HUES48 (cell line): ENCODE data around the gene SNX13.
A peak's percentile ranks its signal among the peaks of the same experiment; 100 is the strongest.

ENCODE experiments used
- H3K27ac ChIP-seq: one replicate; pipeline ENCODE4 v1.7.0; 2013; ENCODE audit warnings: low read depth, low read length, inconsistent platforms
- H3K27me3 ChIP-seq: 2 replicates; pipeline ENCODE4 v1.6.1; 2013; ENCODE audit warnings: mild to moderate bottlenecking, low read length; ENCODE audit not compliant: control insufficient read depth, insufficient read depth
- H3K36me3 ChIP-seq: 2 replicates; pipeline ENCODE4 v1.6.1; 2013; ENCODE audit warnings: low read length; ENCODE audit not compliant: control insufficient read depth, insufficient read depth
- H3K4me1 ChIP-seq: 2 replicates; pipeline ENCODE4 v1.6.1; 2013; ENCODE audit warnings: mild to moderate bottlenecking, low read length; ENCODE audit not compliant: control insufficient read depth, insufficient read depth
- H3K4me3 ChIP-seq: 2 replicates; pipeline ENCODE4 v1.5.1; 2013; ENCODE audit warnings: mild to moderate bottlenecking, low read depth, low read length
- H3K9ac ChIP-seq: 2 replicates; pipeline ENCODE4 v1.6.1; 2013; ENCODE audit warnings: mild to moderate bottlenecking, low read depth, low read length, moderate library complexity
- H3K9me3 ChIP-seq: 2 replicates; pipeline ENCODE4 v1.6.1; 2013; ENCODE audit warnings: low read length; ENCODE audit not compliant: control insufficient read depth, insufficient read depth

The SNX13 gene, protein sequence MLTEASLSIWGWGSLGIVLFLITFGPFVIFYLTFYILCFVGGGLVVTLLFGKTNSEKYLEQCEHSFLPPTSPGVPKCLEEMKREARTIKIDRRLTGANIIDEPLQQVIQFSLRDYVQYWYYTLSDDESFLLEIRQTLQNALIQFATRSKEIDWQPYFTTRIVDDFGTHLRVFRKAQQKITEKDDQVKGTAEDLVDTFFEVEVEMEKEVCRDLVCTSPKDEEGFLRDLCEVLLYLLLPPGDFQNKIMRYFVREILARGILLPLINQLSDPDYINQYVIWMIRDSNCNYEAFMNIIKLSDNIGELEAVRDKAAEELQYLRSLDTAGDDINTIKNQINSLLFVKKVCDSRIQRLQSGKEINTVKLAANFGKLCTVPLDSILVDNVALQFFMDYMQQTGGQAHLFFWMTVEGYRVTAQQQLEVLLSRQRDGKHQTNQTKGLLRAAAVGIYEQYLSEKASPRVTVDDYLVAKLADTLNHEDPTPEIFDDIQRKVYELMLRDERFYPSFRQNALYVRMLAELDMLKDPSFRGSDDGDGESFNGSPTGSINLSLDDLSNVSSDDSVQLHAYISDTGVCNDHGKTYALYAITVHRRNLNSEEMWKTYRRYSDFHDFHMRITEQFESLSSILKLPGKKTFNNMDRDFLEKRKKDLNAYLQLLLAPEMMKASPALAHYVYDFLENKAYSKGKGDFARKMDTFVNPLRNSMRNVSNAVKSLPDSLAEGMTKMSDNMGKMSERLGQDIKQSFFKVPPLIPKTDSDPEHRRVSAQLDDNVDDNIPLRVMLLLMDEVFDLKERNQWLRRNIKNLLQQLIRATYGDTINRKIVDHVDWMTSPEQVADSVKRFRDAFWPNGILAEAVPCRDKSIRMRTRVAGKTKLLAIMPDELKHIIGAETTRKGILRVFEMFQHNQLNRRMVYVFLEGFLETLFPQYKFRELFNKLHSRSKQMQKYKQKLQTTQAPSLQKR

DNA sequence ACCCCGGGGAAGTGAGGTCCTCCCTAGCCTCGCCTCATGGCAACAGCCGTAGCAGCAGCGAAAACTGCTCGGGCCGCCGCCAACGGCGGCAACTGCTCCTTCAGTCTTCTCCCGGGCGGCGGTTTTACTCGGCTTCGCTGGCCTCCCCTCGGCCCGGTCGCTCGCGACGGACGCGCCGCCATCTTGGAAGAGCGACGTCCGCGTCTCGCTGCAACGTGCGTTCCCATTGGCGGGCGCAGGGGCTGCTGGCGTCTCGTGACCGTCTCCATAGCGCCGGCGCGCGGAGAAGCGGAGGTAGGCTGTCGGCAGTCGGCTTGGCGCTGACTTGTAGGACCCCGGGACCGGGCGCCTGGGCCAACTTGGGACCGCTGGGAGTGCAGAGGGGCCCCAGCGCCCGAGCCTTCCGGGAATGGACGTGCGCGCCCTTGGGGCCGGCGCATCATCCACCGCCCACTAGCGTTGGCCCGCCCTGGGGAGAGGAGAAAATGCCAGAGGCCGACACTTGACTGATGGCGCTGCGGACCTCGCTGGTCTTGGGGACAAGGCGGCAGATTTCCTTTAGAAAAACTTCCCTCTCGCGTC, at the start of gene SNX13:
Gene SNX13, minus strand, starts transcription at position 193 of the 582 bp plus-strand sequence. CDS start 199 bp downstream, outside the sequence.
- Histone ChIP-seq H3K36me3 (no peaks in the 10 kb centered on the region), H3K4me3 (peak within 1 kb of the TSS; percentile 96), H3K27me3 (no peaks in the 10 kb centered on the region), H3K4me1 (peaks cover 16% of the 10 kb centered on the region), H3K27ac (peak within 1 kb of the TSS; percentile 93), H3K9ac (peak within 1 kb of the TSS; percentile 84), H3K9me3 (no peaks in the 10 kb centered on the region)

DNA sequence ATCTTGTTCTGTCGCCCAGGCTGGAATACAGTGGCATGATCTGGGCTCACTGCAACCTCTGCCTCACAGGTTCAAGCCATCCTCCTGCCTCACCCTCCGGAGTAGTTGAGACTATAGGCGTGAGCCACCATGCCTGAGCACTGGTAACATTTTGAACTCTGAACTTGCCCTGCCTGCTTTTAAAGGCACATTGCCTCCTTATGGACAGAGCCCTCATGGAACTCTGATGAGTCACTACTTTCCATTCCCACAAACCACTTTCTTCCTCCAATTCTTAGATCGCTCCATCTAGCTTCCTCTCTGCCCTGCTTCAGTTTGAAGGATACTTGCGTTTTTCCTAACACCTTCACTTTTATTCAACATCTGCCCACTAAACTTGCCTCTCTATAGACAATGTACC, 49.3 kb upstream of the SNX13 start:
- no peak overlapping the region for H3K9ac ChIP-seq
- no peaks in the 10 kb centered on the region for H3K36me3 ChIP-seq
- H3K4me3 ChIP-seq = no peak overlapping the region
- H3K4me1 ChIP-seq = no peaks in the 10 kb centered on the region
- H3K9me3 ChIP-seq = no peaks in the 10 kb centered on the region
- no peak overlapping the region for H3K27ac ChIP-seq
- H3K27me3 ChIP-seq = no peaks in the 10 kb centered on the region

DNA sequence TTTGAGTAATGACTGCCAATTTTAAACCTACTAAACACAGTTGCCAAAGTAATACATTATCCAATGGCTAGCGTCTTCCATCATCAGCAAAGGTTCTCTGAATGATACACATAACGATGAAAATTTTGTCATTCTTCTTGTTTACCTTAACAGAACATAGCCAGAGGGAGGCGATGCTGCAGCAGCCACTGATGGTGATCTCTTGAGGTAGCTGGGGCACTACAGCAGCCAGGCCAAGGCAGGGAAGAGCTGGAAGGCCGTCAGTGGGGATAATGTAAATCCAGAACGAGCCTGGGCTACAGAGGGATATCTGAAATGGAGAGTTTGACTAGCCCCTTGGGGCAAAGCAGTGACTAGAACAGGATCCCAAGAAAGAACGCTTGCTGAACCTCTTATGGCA, 48.6 kb upstream of the SNX13 start:
- Histone ChIP-seq H3K27ac (no peak overlapping the region), H3K27me3 (no peaks in the 10 kb centered on the region), H3K9me3 (no peaks in the 10 kb centered on the region), H3K36me3 (no peaks in the 10 kb centered on the region), H3K9ac (no peak overlapping the region), H3K4me1 (no peaks in the 10 kb centered on the region), H3K4me3 (no peak overlapping the region)

DNA sequence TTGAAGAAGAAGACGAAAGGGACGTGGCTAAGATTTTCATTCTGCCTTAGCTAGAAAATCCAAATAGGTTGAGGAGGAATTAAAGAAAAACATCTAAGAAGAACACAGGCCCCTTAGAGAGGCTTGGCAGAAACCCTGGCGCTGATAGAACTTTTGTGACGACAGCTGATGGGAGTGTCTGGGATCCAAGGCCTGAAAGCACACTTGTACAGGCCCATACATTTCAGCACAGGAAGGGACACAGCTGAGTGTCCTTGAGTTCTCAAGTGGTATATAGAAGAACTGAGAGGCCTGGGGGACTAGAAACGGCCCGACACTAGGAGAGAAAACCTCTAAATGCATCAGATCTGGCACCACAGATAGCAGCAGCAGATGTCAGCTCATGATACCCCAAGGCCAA, 47.8 kb upstream of the SNX13 start:
- Histone ChIP-seq H3K27ac (no peak overlapping the region), H3K4me3 (no peak overlapping the region), H3K36me3 (no peaks in the 10 kb centered on the region), H3K27me3 (no peaks in the 10 kb centered on the region), H3K4me1 (no peaks in the 10 kb centered on the region), H3K9ac (no peak overlapping the region), H3K9me3 (no peaks in the 10 kb centered on the region)

DNA sequence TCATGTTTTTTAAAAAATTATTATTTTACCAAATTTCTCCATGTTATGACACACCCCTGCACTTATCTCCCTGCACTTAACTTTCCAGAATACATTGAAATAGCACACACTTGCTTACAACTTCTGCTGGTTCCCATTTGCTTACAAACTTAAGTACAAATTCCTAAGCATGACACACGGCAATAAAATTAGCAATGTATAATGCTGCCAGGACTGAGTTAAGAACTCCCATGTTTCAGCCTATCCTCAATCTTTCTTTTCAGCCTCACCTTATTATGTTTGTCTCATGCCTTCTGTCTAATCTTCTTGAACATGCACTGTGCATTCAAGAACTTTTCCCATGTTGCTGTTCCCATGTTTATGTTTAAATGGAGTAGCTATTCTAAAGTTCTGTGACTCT, 46.6 kb upstream of the SNX13 start:
- Histone ChIP-seq H3K9me3 (no peaks in the 10 kb centered on the region), H3K9ac (no peak overlapping the region)

DNA sequence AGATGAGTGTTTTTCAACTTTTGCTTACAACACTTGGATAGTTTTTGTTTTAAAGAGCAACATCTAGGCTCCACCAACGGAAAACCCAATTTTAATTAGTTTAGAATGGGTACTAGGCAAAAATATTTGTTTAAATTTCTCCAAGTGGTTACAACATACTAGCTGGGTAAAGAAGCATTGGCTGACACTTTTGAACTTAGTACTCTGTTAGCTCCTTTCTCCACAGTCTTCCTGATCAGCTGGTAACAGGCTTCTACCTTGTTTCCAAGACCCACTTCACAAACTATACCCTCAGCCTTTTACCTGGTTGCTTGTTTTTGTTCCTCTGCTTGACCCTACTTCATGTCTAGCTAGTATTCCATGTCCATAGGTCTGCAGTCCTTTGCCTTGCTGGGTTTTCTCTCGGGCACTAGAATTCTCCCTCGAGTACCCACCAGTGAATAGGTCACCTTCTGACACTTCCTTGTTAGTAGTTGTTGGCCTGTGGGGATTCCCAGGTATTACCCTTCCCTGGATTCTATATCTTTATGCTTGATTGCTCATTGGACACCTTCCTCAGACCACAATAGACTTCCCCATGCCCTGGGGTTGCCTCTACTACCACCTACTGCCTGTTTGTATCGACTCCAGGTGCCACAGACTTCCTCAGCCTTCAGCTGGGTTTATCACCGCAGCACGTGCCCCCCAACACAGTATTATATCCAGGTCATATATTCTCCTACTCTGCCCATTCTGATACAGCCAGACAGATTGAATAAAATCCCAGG, 45.4 kb upstream of the SNX13 start:
- Histone ChIP-seq H3K4me1 (no peaks in the 10 kb centered on the region), H3K27ac (no peak overlapping the region), H3K9me3 (no peaks in the 10 kb centered on the region), H3K9ac (no peak overlapping the region), H3K4me3 (no peak overlapping the region), H3K27me3 (no peaks in the 10 kb centered on the region), H3K36me3 (no peaks in the 10 kb centered on the region)

More for the DNA sequence above, 46.6 kb upstream of the SNX13 start:
- Histone ChIP-seq H3K4me3 (no peak overlapping the region), H3K36me3 (no peaks in the 10 kb centered on the region), H3K27ac (no peak overlapping the region), H3K27me3 (no peaks in the 10 kb centered on the region), H3K4me1 (no peaks in the 10 kb centered on the region)

DNA sequence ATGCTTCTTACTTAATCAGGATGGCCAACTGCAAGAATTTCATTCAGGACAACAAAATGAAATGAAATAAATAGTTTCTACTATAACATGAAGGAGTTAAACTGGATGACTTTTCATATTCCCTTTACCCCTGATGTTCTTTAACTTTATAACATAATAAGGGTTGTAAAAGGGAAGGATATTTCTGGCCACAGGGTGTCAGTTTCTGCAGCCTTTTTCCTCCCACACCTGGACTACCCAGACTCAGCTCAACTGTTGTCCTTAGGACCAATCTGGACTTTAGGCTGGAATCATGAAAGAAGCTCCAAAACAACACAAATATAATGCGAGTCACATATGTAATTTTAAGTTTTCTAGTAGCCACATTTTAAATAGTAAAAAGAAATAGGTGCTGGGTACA, 44.0 kb upstream of the SNX13 start:
- Histone ChIP-seq H3K9me3 (no peaks in the 10 kb centered on the region), H3K36me3 (no peaks in the 10 kb centered on the region), H3K9ac (no peak overlapping the region), H3K27ac (no peak overlapping the region), H3K4me1 (no peaks in the 10 kb centered on the region), H3K27me3 (no peaks in the 10 kb centered on the region), H3K4me3 (no peak overlapping the region)

DNA sequence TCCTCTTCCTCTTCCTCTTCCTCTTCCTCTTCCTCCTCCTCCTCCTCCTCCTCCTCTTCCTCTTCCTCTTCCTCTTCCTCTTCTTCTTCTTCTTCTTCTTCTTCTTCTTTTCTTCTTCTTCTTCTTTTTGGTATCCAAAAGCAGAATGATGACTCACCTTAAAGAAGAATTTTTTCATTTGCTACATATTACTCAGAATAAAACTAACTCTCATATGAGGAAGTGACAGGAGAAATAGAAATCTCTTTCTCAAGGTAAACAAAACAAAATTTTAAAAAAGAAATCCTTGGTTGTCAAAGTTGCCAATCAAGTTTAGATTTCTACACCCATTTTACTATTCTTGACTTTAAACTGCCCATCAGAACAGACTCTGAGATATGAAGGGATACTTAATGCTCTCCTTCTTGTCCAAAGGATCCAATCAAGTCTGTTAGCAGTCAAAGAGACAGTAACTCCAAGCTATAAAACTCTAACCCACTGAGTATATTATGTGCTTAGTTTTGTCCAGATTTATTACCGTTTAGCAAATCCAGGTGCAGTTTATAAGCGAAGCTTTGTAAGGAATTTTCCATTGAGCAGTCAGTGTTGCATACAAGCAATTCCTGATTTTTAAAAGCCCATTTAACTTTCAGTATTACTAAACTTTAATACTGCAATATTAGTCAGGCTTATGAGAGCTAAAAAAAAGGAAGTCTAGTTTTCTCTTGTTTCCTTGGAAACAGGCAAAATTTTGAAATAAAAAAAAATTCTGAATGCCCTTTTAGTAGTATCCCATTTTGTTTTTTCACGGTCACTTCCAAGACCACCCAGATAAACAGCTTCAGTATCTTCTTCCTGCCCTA, 43.1 kb upstream of the SNX13 start:
- Histone ChIP-seq H3K27me3 (no peaks in the 10 kb centered on the region), H3K27ac (no peak overlapping the region), H3K36me3 (no peaks in the 10 kb centered on the region), H3K4me3 (no peak overlapping the region), H3K9ac (no peak overlapping the region), H3K9me3 (no peaks in the 10 kb centered on the region), H3K4me1 (no peaks in the 10 kb centered on the region)

DNA sequence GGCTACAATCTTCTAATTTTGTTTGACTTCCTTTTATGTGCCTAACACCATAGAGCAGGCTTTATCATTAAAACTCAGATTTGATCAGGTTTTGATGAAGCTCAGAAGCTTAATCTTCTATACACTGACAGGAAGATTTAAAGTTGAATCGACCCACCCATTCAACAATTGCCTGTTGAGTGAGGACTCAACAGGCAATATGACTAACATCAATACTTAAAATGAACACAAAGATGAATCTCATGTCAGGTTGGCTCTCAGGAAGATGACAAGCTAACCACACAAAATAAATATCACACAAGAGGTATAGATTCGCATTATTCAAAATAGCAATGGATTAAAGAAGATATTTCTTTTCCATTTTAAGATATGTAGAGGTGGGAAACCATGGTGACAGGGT, 36.7 kb upstream of the SNX13 start:
- H3K4me1 ChIP-seq = no peaks in the 10 kb centered on the region
- H3K27me3 ChIP-seq = no peaks in the 10 kb centered on the region
- no peaks in the 10 kb centered on the region for H3K9me3 ChIP-seq
- H3K27ac ChIP-seq = no peak overlapping the region
- no peaks in the 10 kb centered on the region for H3K36me3 ChIP-seq
- H3K4me3 ChIP-seq = no peak overlapping the region
- no peak overlapping the region for H3K9ac ChIP-seq

DNA sequence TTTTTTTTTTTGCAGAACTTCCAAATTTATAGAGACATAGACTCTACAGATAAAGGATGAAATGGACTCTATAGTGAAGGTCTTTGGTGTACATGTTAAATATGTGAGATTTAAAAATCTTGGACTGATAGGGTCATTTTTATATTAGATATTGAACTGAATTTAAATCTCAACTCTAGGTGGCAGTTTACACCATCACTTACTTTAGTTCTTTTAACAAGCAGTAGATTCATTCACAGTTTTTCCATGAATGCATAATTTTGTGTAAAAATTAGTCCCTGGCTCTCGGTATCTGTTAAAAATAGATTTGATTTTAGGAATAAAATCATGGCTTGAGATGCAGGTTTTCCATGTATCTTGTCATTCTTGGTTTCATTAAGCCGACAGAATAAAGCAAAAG, 31.1 kb upstream of the SNX13 start:
- Histone ChIP-seq H3K9me3 (no peaks in the 10 kb centered on the region), H3K4me1 (no peaks in the 10 kb centered on the region), H3K36me3 (no peaks in the 10 kb centered on the region), H3K9ac (no peak overlapping the region), H3K4me3 (no peak overlapping the region), H3K27me3 (no peaks in the 10 kb centered on the region), H3K27ac (no peak overlapping the region)
